ENCODE measurements around the gene BAZ2B. TPM values are rescaled to one million over a fixed set of nuclear protein-coding genes. Genes with fewer than 3 reads are reported as not detected.

BAZ2B gene
- total and polyA plus RNA-seq, 9 of the 15 experiments (the other 6 are each of a cell fraction or from before 2014, with no cell fraction given), result 7.5 to 38.6 (median 19.8) TPM

GRCh38 chr2:159546716-159547430, 69.5 kb downstream of the BAZ2B start:
- peaks cover 2% of the 10 kb centered on the region; the same call in 1 of the 2 replicates for H3K9me3 ChIP-seq (replicated peaks; ENCODE audit: control insufficient read depth, insufficient read depth, low read depth, low read length)
- H3K36me3 ChIP-seq (ENCODE audit: control insufficient read depth, insufficient read depth, low read length), result no peaks in the 10 kb centered on the region
- ChIA-PET CTCF (ENCODE audit: low intra/inter-chr PET ratio) (no interaction called here), POLR2A (no interaction called here)
- no peak overlapping the region for H3K4me2 ChIP-seq (ENCODE audit: insufficient read depth, low read length)
- H3K4me3 ChIP-seq, result no peak overlapping the region
- ATAC-seq (no peak), DNase-seq (ENCODE audit: extremely low read depth in 1 of 4, low spot score in 3 of 4) (no peak), FAIRE-seq (peak; percentile 35)
- H3K4me1 ChIP-seq (replicated peaks in 1 of 2; ENCODE audit: control insufficient read depth in 2 of 2, insufficient read depth in 2 of 2, low read length in 2 of 2), result no peaks in the 10 kb centered on the region
- H3K9ac ChIP-seq (ENCODE audit: insufficient read depth in 1 of 2, low read depth in 2 of 2, low read length in 2 of 2), result no peak overlapping the region
- no TSS peak for BruUV-seq (replicated peaks)
- H2AFZ ChIP-seq (ENCODE audit: low read depth, low read length), result no peak overlapping the region
- in situ Hi-C loops (cut with MboI), result no loop called here
- no peaks in the 10 kb centered on the region for H4K20me1 ChIP-seq (replicated peaks; ENCODE audit: control insufficient read depth, insufficient read depth, low read length)
- TF ChIP-seq GTF2A2 (tag; IDR thresholded peaks at IDR 0.05), result no peak
- TF ChIP-seq CBX1 (IDR thresholded peaks at IDR 0.05; ENCODE audit: low read depth), result no peak
- TF ChIP-seq GATA2 (CRISPR knock-in tag; IDR thresholded peaks at IDR 0.05), result no peak
- no peak for TF ChIP-seq PURB (CRISPR knock-in tag; IDR thresholded peaks at IDR 0.05; ENCODE audit: low read depth)
- no peak for TF ChIP-seq ZNF133 (CRISPR knock-in tag; IDR thresholded peaks at IDR 0.05)
- no peak for TF ChIP-seq ZC3H11A (IDR thresholded peaks at IDR 0.05; ENCODE audit: low read depth, low read length)
- TF ChIP-seq ELK1 (CRISPR knock-in tag; IDR thresholded peaks at IDR 0.05), result no peak
- TF ChIP-seq LARP7 (IDR thresholded peaks at IDR 0.05), result no peak
- no peak for TF ChIP-seq GTF2E2 (tag; IDR thresholded peaks at IDR 0.05)
- TF ChIP-seq ZNF316 (IDR thresholded peaks at IDR 0.05), result no peak
- TF ChIP-seq ZBTB7A (IDR thresholded peaks at IDR 0.05; ENCODE audit: borderline replicate concordance, control insufficient read depth, low read depth, low read length), result no peak
- no peak for TF ChIP-seq U2AF2 (optimal IDR thresholded peaks at IDR 0.05; ENCODE audit: low read depth, low read length)
- TF ChIP-seq SETDB1 (IDR thresholded peaks at IDR 0.05; ENCODE audit: low read length), result no peak
- TF ChIP-seq TFE3 (CRISPR knock-in tag; IDR thresholded peaks at IDR 0.05), result no peak
- no peak for TF ChIP-seq MXD1 (CRISPR knock-in tag; IDR thresholded peaks at IDR 0.05; ENCODE audit: borderline replicate concordance, poor library complexity, severe bottlenecking)
- TF ChIP-seq POLR2B (IDR thresholded peaks at IDR 0.05; ENCODE audit: low read depth, partially characterized antibody), result no peak
- no peak for TF ChIP-seq FOXJ3 (CRISPR knock-in tag; IDR thresholded peaks at IDR 0.05)
- no peak for TF ChIP-seq ZNF561 (CRISPR knock-in tag; conservative IDR thresholded peaks at IDR 0.05)
- intact Hi-C loops (cut with micrococcal nuclease), result no loop called here
- H3K79me2 ChIP-seq (ENCODE audit: control insufficient read depth, insufficient read depth, low read length), result no peaks in the 10 kb centered on the region
- H3K27me3 ChIP-seq (ENCODE audit: control insufficient read depth in 2 of 2, insufficient read depth in 2 of 2, low read length in 2 of 2), result no peaks in the 10 kb centered on the region
- 61% methylated on average over 3 of the region's 3 CpGs for WGBS (ENCODE audit: insufficient coverage, low coverage, missing lambda C conversion rate)
- no peaks in the 10 kb centered on the region for H3K9me1 ChIP-seq (ENCODE audit: control insufficient read depth, insufficient read depth, low read length)
- no peak overlapping the region for H3K27ac ChIP-seq (ENCODE audit: extremely low read depth, low read depth, low read length)

Measured in K562 (cell line).